ENCODE results near the gene CUX1.

GRCh38 chr7:101910991-101911799 is 93.8 kb downstream of the CUX1 start:
- TF ChIP-seq, protein P1, sequence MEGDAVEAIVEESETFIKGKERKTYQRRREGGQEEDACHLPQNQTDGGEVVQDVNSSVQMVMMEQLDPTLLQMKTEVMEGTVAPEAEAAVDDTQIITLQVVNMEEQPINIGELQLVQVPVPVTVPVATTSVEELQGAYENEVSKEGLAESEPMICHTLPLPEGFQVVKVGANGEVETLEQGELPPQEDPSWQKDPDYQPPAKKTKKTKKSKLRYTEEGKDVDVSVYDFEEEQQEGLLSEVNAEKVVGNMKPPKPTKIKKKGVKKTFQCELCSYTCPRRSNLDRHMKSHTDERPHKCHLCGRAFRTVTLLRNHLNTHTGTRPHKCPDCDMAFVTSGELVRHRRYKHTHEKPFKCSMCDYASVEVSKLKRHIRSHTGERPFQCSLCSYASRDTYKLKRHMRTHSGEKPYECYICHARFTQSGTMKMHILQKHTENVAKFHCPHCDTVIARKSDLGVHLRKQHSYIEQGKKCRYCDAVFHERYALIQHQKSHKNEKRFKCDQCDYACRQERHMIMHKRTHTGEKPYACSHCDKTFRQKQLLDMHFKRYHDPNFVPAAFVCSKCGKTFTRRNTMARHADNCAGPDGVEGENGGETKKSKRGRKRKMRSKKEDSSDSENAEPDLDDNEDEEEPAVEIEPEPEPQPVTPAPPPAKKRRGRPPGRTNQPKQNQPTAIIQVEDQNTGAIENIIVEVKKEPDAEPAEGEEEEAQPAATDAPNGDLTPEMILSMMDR (IDR thresholded peaks at IDR 0.05; ENCODE audit: low read length): no peak
- TF ChIP-seq EZH2 (optimal IDR thresholded peaks at IDR 0.05; ENCODE audit: low read depth, low read length) (no peak), EZH2phosphoT487 (IDR thresholded peaks at IDR 0.05; ENCODE audit: low read length) (no peak)

All from MM.1S (cell line).